NCI-H1436 (cell line): ENCODE data around the gene ARAF.

Experiments used
- DNase-seq: peaks from one replicate; lab custom pipeline; 2025; lab: John Stamatoyannopoulos, UW

ARAF gene

GRCh38 chrX:47564438-47565085 lies 3.6 kb downstream of the ARAF start:
- no peak for DNase-seq

GRCh38 chrX:47566841-47567240 lies 5.8 kb downstream of the ARAF start:
- DNase-seq: no peak

GRCh38 chrX:47568656-47569295 lies 7.8 kb downstream of the ARAF start:
- DNase-seq: no peak

- no peak for DNase-seq
These were observed 9.8 kb downstream of the ARAF start for GRCh38 chrX:47570794-47571193.

GRCh38 chrX:47571215-47571614 lies 10.2 kb downstream of the ARAF start:
- DNase-seq: no peak

GRCh38 chrX:47571896-47572295 lies 10.9 kb downstream of the ARAF start:
- no peak for DNase-seq

GRCh38 chrX:47572773-47573340 lies 11.9 kb downstream of the ARAF start:
- DNase-seq: no peak

GRCh38 chrX:47573341-47574075 lies 12.5 kb downstream of the ARAF start:
- no peak for DNase-seq

GRCh38 chrX:47574076-47574546 lies 13.1 kb downstream of the ARAF start:
- no peak for DNase-seq

GRCh38 chrX:47574547-47575301 lies 13.7 kb downstream of the ARAF start:
- no peak for DNase-seq

GRCh38 chrX:47576021-47576898 lies 15.3 kb downstream of the ARAF start:
- no peak for DNase-seq

- DNase-seq: no peak
These were observed 16.4 kb downstream of the ARAF start for GRCh38 chrX:47577424-47577823.

GRCh38 chrX:47577901-47578300 lies 16.9 kb downstream of the ARAF start:
- no peak for DNase-seq

- no peak for DNase-seq
These were observed 17.7 kb downstream of the ARAF start for GRCh38 chrX:47578692-47579091.

GRCh38 chrX:47579537-47579936 lies 18.5 kb downstream of the ARAF start:
- DNase-seq: no peak

- DNase-seq: no peak
These were observed 21.0 kb downstream of the ARAF start, which contains the start of gene TIMP1 for GRCh38 chrX:47581731-47582647. Gene TIMP1 (plus strand): TSS chrX:47582436. CDS start chrX:47583416, 980 bp downstream.

- no peak for DNase-seq
These were observed 22.3 kb downstream of the ARAF start for GRCh38 chrX:47583240-47583861.

GRCh38 chrX:47584714-47585113 lies 23.7 kb downstream of the ARAF start:
- DNase-seq: no peak

GRCh38 chrX:47585273-47585672 lies 24.3 kb downstream of the ARAF start:
- no peak for DNase-seq
